Mesendoderm (in vitro differentiated cells): Measurements from ENCODE around the gene CDHR4.
"Not testable (repeated sequence)": the region's sequence is repeated elsewhere in the genome, so short reads cannot be mapped to it uniquely, and the experiment has no call there.

Experiments
- DNase-seq: peaks from one replicate; pipeline ENCODE4 v3.0.0; 2013
- H2AK5ac ChIP-seq: 2 replicates; pipeline ENCODE4 v1.6.1; 2013; ENCODE audit warnings: low read length, inconsistent platforms
- H2BK120ac ChIP-seq: 2 replicates; pipeline ENCODE4 v1.6.1; 2013; ENCODE audit warnings: low read depth, mild to moderate bottlenecking, low read length, moderate library complexity, mixed read lengths
- H2BK15ac ChIP-seq: replicated peaks from 2 replicates; pipeline ENCODE4 v1.6.1; 2013; ENCODE audit warnings: low read depth, mild to moderate bottlenecking, moderate library complexity
- H2BK5ac ChIP-seq: 2 replicates; pipeline ENCODE4 v1.6.1; 2013; ENCODE audit warnings: low read length, inconsistent platforms
- H3K18ac ChIP-seq: 2 replicates; pipeline ENCODE4 v1.6.1; 2013; ENCODE audit warnings: mild to moderate bottlenecking, low read length, mixed read lengths
- H3K23ac ChIP-seq: one replicate; pipeline ENCODE4 v1.6.1; 2013; ENCODE audit warnings: low read length
- H3K27ac ChIP-seq: 2 replicates; pipeline ENCODE4 v1.5.1; 2013; ENCODE audit warnings: low read depth, mild to moderate bottlenecking, inconsistent platforms, low read length, moderate library complexity
- H3K27me3 ChIP-seq: 2 replicates; pipeline ENCODE4 v1.6.1; 2013; ENCODE audit warnings: low read length, control low read depth, mild to moderate bottlenecking, inconsistent platforms; ENCODE audit not compliant: insufficient read depth, poor library complexity
- H3K36me3 ChIP-seq: 2 replicates; pipeline ENCODE4 v1.6.1; 2013; ENCODE audit warnings: low read length, inconsistent platforms; ENCODE audit not compliant: control insufficient read depth, insufficient read depth
- H3K4ac ChIP-seq: one replicate; pipeline ENCODE4 v1.6.1; 2013; ENCODE audit warnings: low read depth, mild to moderate bottlenecking, low read length, moderate library complexity
- H3K4me1 ChIP-seq: 2 replicates; pipeline ENCODE4 v1.6.1; 2013; ENCODE audit warnings: low read depth, low read length, inconsistent platforms; ENCODE audit not compliant: control insufficient read depth
- H3K4me2 ChIP-seq: 2 replicates; pipeline ENCODE4 v1.6.1; 2013; ENCODE audit warnings: low read length
- H3K4me3 ChIP-seq: 2 replicates; pipeline ENCODE4 v1.5.1; 2013; ENCODE audit warnings: mild to moderate bottlenecking, low read length
- H3K56ac ChIP-seq: one replicate; pipeline ENCODE4 v1.6.1; 2013; ENCODE audit warnings: low read length
- H3K79me1 ChIP-seq: 2 replicates; pipeline ENCODE4 v1.6.1; 2013; ENCODE audit warnings: low read length, inconsistent platforms
- H3K79me2 ChIP-seq: 2 replicates; pipeline ENCODE4 v1.6.1; 2013; ENCODE audit warnings: mild to moderate bottlenecking, low read length; ENCODE audit not compliant: control insufficient read depth, insufficient read depth
- H3K9ac ChIP-seq: 2 replicates; pipeline ENCODE4 v1.6.1; 2013; ENCODE audit warnings: low read length, inconsistent platforms
- H4K5ac ChIP-seq: one replicate; pipeline ENCODE4 v1.6.1; 2013; ENCODE audit warnings: low read length
- H4K8ac ChIP-seq: one replicate; pipeline ENCODE4 v1.6.1; 2013; ENCODE audit warnings: low read depth, mild to moderate bottlenecking, control low read depth, low read length, moderate library complexity
- WGBS: extraction: QIAGEN DNeasy Blood & Tissue Kit; methylation state at CpG from one replicate; pipeline ENCODE4 v1.1.7; 2013; ENCODE audit warnings: low lambda C conversion rate, missing lambda C conversion rate; ENCODE audit not compliant: insufficient coverage; ENCODE audit errors: extremely low coverage; 5-methylcytosine and 5-hydroxymethylcytosine counted together

Gene CDHR4

DNA sequence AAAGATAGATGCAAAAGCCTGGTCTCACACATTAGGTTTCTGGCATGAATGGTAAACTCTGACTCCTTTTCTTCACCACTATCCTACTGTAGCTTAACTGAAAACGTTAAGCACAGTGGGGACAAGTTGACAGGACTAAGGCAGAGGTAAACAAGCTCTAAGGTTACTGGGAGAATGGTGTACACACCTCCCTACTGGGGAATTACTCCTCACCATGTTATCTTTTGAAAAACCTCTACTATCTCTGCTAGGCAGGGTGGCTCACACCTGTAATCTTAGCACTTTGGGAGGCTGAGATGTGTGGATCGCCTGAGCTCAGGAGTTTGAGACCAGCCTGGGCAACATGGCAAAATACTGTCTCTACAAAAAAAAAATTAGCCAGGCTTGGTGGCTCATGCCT is 42.5 kb downstream of the CDHR4 start:
- Histone ChIP-seq H3K4ac (no peak overlapping the region), H4K8ac (no peak overlapping the region), H2BK5ac (no peak overlapping the region), H3K4me3 (no peak overlapping the region), H2AK5ac (no peak overlapping the region), H3K27me3 (no peaks in the 10 kb centered on the region), H3K36me3 (no peaks in the 10 kb centered on the region), H2BK15ac (no peak overlapping the region), H3K4me1 (no peaks in the 10 kb centered on the region), H3K18ac (no peak overlapping the region), H3K9ac (no peak overlapping the region), H3K56ac (no peak overlapping the region), H3K79me2 (peaks cover 17% of the 10 kb centered on the region), H2BK120ac (no peak overlapping the region), H3K4me2 (no peak overlapping the region), H4K5ac (no peak overlapping the region), H3K27ac (no peak overlapping the region), H3K23ac (no peak overlapping the region), H3K79me1 (peaks cover 19% of the 10 kb centered on the region)
- DNase-seq: peak; percentile 70
- WGBS: no CpG with 5 or more reads among the region's 2 CpGs

DNA sequence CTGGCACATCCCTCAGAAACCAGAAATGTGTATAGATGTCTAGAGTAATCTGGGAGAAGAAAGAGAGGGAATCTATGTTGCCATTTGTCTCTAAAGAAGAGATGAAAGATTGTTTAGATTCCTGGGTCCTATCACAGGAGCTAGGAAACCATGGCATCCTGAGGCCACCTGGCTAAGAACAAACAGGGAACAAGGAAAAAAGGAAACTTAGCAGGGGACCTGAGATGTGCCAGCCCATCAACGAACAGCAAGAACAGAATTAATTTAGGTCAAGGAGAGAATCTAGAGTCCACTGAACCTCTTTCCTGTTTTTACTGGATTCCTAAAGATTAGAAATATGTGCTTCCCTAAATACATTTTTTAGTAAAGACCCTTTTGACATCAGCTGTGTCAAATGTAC is 43.6 kb downstream of the CDHR4 start:
- no CpG with 5 or more reads among the region's 1 CpG for WGBS
- no peak overlapping the region for H2BK15ac ChIP-seq
- no peak for DNase-seq
- no peak overlapping the region for H4K8ac ChIP-seq
- H3K79me2 ChIP-seq: peaks cover 17% of the 10 kb centered on the region
- H3K23ac ChIP-seq: no peak overlapping the region
- no peak overlapping the region for H3K4me3 ChIP-seq
- no peak overlapping the region for H3K27ac ChIP-seq
- no peak overlapping the region for H4K5ac ChIP-seq
- no peaks in the 10 kb centered on the region for H3K27me3 ChIP-seq
- H3K79me1 ChIP-seq: peaks cover 19% of the 10 kb centered on the region
- H3K4me2 ChIP-seq: no peak overlapping the region
- H2AK5ac ChIP-seq: no peak overlapping the region
- H3K9ac ChIP-seq: no peak overlapping the region
- H2BK120ac ChIP-seq: no peak overlapping the region
- no peaks in the 10 kb centered on the region for H3K36me3 ChIP-seq
- no peak overlapping the region for H2BK5ac ChIP-seq
- H3K56ac ChIP-seq: no peak overlapping the region
- H3K18ac ChIP-seq: no peak overlapping the region
- H3K4ac ChIP-seq: no peak overlapping the region
- no peaks in the 10 kb centered on the region for H3K4me1 ChIP-seq

DNA sequence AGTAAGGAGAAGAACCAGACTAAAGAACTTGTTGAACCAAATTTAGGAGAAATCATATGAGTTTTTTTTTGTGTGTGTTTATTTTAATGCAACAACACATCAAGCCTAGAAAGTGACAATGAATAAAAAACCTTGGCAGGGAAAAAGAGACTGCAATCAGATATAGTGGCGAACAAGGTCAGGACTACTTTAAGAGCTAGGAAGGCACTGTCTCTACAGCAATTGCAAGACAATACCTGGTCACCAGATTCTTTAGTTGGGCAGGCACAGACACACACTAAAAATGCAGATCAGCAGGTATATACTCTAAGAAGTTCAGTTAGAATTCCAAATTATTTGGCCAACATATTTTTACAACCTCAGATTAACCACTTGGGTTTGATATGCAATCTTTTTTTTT is 45.1 kb downstream of the CDHR4 start:
- Histone ChIP-seq H3K36me3 (no peaks in the 10 kb centered on the region), H3K4ac (no peak overlapping the region), H3K27ac (no peak overlapping the region), H2AK5ac (no peak overlapping the region), H4K8ac (no peak overlapping the region), H3K23ac (no peak overlapping the region), H3K79me2 (peaks cover 13% of the 10 kb centered on the region), H2BK15ac (no peak overlapping the region), H2BK5ac (no peak overlapping the region), H4K5ac (no peak overlapping the region), H3K79me1 (peaks cover 18% of the 10 kb centered on the region), H3K4me2 (no peak overlapping the region), H3K18ac (no peak overlapping the region), H3K56ac (no peak overlapping the region), H2BK120ac (no peak overlapping the region), H3K27me3 (no peaks in the 10 kb centered on the region), H3K4me1 (no peaks in the 10 kb centered on the region), H3K4me3 (no peak overlapping the region), H3K9ac (no peak overlapping the region)
- no CpG with 5 or more reads among the region's 1 CpG for WGBS
- no peak for DNase-seq

DNA sequence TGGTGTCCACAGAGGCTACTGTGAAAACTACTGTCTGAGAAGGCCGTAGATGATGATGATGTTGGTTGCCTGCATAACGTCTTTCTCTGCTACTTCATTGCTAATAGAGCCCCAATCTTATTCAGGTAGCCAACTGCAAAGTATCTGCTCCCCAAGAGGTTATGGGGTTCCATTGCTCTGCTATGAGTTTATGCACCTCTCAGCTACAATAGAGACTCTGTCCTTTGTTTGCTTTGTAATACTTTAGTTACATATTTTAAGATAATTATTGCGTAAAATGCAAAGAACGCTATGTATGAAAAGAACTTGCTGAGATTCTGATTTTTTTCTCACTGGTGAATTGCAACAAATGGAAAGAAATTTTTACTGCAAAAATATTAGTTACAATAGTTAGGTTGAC is 48.2 kb downstream of the CDHR4 start:
- Histone ChIP-seq H2AK5ac (no peak overlapping the region), H4K8ac (no peak overlapping the region), H3K9ac (no peak overlapping the region), H2BK120ac (no peak overlapping the region), H2BK5ac (no peak overlapping the region), H3K27ac (no peak overlapping the region), H3K36me3 (peaks cover 3% of the 10 kb centered on the region), H3K23ac (no peak overlapping the region), H3K56ac (no peak overlapping the region), H4K5ac (no peak overlapping the region), H3K4me3 (no peak overlapping the region), H3K79me2 (peaks cover 10% of the 10 kb centered on the region), H3K18ac (no peak overlapping the region), H3K4ac (no peak overlapping the region), H3K4me1 (no peaks in the 10 kb centered on the region), H3K27me3 (no peaks in the 10 kb centered on the region), H3K79me1 (peaks cover 11% of the 10 kb centered on the region), H3K4me2 (no peak overlapping the region), H2BK15ac (no peak overlapping the region)
- no CpG with 5 or more reads among the region's 4 CpGs for WGBS
- no peak for DNase-seq

DNA sequence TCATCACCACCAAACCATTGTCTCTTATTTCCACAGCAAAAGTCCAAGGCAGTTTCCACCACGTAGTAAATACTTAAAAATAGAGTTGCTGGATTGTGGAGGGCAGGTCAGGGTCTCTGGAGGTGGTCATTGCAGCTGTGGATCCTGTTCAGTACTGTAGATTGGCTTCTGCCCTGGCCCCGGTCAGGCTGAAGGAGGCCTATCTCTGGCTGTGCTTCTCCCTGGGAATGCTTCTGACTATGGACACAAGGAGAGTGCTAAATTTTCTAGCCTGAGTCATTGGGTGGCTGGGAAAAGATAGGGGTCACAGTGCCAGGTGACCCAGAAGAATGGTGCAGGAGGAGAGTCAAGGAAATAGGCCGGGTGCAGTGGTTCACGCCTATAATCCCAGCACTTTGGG is 49.6 kb downstream of the CDHR4 start:
- Histone ChIP-seq H3K79me2 (peaks cover 10% of the 10 kb centered on the region), H3K56ac (no peak overlapping the region), H3K27me3 (no peaks in the 10 kb centered on the region), H3K4me1 (no peaks in the 10 kb centered on the region), H3K23ac (no peak overlapping the region), H4K8ac (no peak overlapping the region), H3K18ac (no peak overlapping the region), H3K9ac (no peak overlapping the region), H2BK120ac (no peak overlapping the region), H2AK5ac (no peak overlapping the region), H3K36me3 (peaks cover 4% of the 10 kb centered on the region), H3K4me2 (no peak overlapping the region), H3K27ac (no peak overlapping the region), H3K79me1 (peaks cover 10% of the 10 kb centered on the region), H2BK15ac (no peak overlapping the region), H4K5ac (no peak overlapping the region), H2BK5ac (no peak overlapping the region), H3K4me3 (no peak overlapping the region), H3K4ac (no peak overlapping the region)
- WGBS: no CpG with 5 or more reads among the region's 4 CpGs
- DNase-seq: no peak

DNA sequence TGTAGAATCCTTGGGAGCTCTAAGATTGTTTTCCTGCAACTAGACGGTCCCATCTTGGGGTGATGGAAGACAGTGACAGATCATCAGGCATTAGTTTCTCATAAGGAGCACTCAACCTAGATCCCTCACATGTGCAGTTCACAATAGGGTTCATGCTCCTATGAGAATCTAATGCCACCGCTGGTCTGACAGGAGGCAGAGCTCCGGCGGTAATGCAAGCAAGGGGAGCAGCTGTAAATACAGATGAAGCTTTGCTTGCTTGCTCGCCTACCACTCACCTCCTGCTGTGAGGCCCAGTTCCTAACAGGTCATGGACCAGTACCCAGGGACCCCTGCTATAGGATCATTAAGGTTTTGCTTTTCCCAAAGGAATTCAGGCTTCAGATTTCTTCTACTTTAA is 50.8 kb downstream of the CDHR4 start:
- not testable (repeated sequence) for H3K27me3 ChIP-seq, DNase-seq, H4K5ac ChIP-seq, H3K18ac ChIP-seq, H4K8ac ChIP-seq, H3K27ac ChIP-seq, H3K4me2 ChIP-seq, H3K4ac ChIP-seq, H2AK5ac ChIP-seq, H2BK15ac ChIP-seq, H3K36me3 ChIP-seq, H3K4me3 ChIP-seq, H3K79me2 ChIP-seq, H3K79me1 ChIP-seq, H2BK120ac ChIP-seq, H3K9ac ChIP-seq, H3K23ac ChIP-seq, H3K56ac ChIP-seq, H2BK5ac ChIP-seq, H3K4me1 ChIP-seq
- no CpG with 5 or more reads among the region's 5 CpGs for WGBS
